Measurements from ENCODE around the gene PPP1R14C. TPM values are rescaled to one million over a fixed set of nuclear protein-coding genes. Genes with fewer than 3 reads are reported as not detected.
"Not testable (repeated sequence)": the region's sequence is repeated elsewhere in the genome, so short reads cannot be mapped to it uniquely, and the experiment has no call there.

The PPP1R14C gene
- total and polyA plus RNA-seq, 7 donors: under 0.01 to 37.0 (median 19.8) TPM; not detected in 2

DNA sequence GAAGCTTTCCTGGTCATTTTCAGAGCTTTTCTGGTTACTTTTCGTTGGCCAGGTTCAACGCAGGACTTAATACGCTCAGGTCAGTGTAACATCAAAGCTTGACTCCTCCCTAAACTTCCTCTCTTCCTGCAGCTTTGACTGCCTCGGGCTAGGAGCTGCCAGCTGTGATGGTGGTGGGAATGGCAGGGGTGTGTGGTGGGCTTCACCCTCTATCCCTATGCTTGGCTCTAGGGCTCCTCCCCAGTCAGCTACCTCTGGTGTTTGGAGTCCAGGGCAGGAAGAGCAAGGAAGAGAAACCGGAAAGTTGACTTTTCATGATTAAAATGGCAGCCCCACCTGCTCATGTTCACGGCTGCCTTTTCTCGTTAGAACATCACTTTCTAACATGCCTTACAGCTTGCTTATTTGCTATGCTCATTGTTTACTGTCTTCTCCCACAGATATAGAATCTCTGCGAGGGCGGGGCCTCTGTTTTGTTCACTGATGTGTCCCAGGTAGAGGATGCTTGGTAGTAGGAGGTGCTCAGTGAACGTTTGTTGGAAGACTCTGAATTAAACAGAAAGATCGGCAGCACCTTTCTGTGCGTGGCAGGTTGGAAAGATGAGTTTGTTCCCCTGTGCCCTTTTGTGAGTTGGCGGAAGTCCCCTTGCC is 16.1 kb upstream of the PPP1R14C start:
- intact Hi-C loops (cut with DNase I): no loop called here
- H3K4me1 ChIP-seq: no peaks in the 10 kb centered on the region
- WGBS, 2 donors: 76 to 81% methylated on average over 13 of the region's 13 CpGs
- no peak overlapping the region for H3K4me3 ChIP-seq
- no peaks in the 10 kb centered on the region for H3K9me3 ChIP-seq
- TF ChIP-seq POLR2AphosphoS5 (IDR thresholded peaks at IDR 0.05): no peak
- no peak for TF ChIP-seq EP300 (IDR thresholded peaks at IDR 0.05)
- no peak for TF ChIP-seq POLR2A (IDR thresholded peaks at IDR 0.05)
- no peaks in the 10 kb centered on the region for H3K27me3 ChIP-seq
- no peaks in the 10 kb centered on the region for H3K36me3 ChIP-seq
- H3K27ac ChIP-seq: no peak overlapping the region
- no peak for DNase-seq

DNA sequence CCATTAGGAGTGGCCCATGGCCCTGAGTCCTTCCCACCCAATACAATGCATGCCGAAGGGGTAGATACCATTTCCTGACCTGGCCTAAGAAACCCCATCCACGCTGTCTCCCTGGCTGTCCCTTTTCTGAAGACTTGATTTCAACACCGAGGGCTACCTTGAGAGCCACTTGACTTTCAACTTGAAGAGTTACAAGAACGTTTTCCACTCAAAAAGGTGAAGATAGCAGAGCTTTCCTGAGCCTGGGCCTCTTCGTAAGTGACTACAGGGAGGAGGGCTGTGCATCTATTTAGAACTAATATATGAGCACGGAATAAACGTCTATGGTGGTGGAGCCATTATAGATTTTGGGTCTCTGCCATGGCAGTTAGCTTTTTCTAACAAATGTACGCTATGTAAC is 14.4 kb upstream of the PPP1R14C start:
- Histone ChIP-seq H3K27me3 (no peaks in the 10 kb centered on the region), H3K9me3 (no peaks in the 10 kb centered on the region), H3K4me1 (no peaks in the 10 kb centered on the region), H3K27ac (no peak overlapping the region), H3K4me3 (no peak overlapping the region), H3K36me3 (no peaks in the 10 kb centered on the region)
- 86 to 92% methylated on average over 8 of the region's 8 CpGs for WGBS, 2 donors
- intact Hi-C loops (cut with DNase I): no loop called here
- TF ChIP-seq POLR2AphosphoS5 (IDR thresholded peaks at IDR 0.05) (no peak), EP300 (IDR thresholded peaks at IDR 0.05) (no peak), POLR2A (IDR thresholded peaks at IDR 0.05) (no peak)
- TF ChIP-seq, protein P1, sequence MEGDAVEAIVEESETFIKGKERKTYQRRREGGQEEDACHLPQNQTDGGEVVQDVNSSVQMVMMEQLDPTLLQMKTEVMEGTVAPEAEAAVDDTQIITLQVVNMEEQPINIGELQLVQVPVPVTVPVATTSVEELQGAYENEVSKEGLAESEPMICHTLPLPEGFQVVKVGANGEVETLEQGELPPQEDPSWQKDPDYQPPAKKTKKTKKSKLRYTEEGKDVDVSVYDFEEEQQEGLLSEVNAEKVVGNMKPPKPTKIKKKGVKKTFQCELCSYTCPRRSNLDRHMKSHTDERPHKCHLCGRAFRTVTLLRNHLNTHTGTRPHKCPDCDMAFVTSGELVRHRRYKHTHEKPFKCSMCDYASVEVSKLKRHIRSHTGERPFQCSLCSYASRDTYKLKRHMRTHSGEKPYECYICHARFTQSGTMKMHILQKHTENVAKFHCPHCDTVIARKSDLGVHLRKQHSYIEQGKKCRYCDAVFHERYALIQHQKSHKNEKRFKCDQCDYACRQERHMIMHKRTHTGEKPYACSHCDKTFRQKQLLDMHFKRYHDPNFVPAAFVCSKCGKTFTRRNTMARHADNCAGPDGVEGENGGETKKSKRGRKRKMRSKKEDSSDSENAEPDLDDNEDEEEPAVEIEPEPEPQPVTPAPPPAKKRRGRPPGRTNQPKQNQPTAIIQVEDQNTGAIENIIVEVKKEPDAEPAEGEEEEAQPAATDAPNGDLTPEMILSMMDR (IDR thresholded peaks at IDR 0.05): no peak
- no peak for DNase-seq

DNA sequence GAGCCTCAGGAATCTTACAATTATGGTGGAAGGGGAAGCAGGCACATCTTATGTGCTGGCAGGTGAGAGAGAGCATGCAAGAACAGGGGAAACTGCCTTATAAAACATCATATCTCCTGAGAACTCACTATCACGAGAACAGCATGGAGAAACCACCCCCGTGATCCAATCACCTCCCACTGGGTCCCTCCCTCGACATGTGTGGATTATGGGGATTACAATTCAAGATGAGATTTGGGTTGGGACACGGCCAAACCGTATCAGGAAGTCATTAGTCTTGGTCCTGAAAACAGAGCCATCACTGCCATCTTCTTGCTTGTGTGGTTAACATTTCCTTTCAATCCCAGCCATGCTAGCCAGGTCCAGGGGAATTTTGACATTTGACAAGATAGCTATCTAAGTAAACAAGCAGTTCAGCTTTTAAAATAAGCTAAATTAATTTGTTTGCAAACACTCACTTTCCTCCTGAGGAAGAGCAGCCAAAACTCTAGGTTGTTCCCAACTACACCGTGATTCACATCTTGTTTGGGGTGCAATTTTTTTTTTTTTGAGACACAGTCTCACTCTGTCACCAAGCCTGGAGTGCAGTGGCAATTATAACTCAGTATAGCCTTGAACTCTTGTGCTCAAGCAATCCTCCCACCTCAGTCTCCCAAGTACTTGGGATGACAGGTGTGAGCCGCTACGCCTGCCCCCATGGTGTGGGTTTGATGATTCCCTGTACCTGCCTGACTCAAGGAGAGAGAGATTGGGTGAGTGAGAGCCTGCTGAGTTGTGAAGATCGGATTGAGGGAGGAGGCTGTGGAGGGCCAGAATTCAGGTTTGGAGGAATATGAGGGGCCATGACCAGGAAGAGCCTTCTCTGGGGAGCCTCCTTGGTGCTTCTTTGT is 13.0 kb upstream of the PPP1R14C start:
- H3K27ac ChIP-seq: no peak overlapping the region
- H3K9me3 ChIP-seq: no peaks in the 10 kb centered on the region
- H3K27me3 ChIP-seq: no peaks in the 10 kb centered on the region
- no peaks in the 10 kb centered on the region for H3K36me3 ChIP-seq
- H3K4me1 ChIP-seq: peaks cover 0 to 8% (median 0%) of the 10 kb centered on the region in 4 donors
- 67 to 81% methylated on average over 9 of the region's 9 CpGs for WGBS, 2 donors
- no peak overlapping the region for H3K4me3 ChIP-seq
- intact Hi-C loops (cut with DNase I): no loop called here
- TF ChIP-seq, protein P1 (IDR thresholded peaks at IDR 0.05): no peak
- TF ChIP-seq EP300 (IDR thresholded peaks at IDR 0.05): no peak
- TF ChIP-seq POLR2A (IDR thresholded peaks at IDR 0.05): no peak
- no peak for TF ChIP-seq POLR2AphosphoS5 (IDR thresholded peaks at IDR 0.05)
- DNase-seq: no peak

DNA sequence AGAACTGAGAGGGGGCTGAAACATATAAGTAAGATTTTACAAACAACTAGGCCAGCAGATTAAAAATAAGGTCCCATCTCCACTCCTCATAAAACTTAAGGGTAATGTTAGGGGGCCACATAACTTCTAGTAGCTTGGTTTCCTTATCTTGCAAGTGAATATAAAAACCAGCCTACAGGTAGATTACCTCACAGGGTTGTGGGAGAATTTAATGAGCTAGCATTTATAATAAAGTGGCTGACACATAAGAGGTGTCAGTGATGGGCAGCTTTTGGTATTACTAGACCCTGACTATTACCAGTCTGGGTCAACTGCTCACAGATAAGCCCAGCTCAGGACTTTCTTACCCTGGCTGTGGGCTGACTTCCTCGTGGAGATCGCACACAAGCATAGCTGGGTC is 9.2 kb upstream of the PPP1R14C start:
- intact Hi-C loops (cut with DNase I): no loop called here
- 24 to 76% methylated on average over 2 of the region's 2 CpGs for WGBS, 2 donors
- TF ChIP-seq POLR2A (IDR thresholded peaks at IDR 0.05) (no peak), EP300 (IDR thresholded peaks at IDR 0.05) (no peak), POLR2AphosphoS5 (IDR thresholded peaks at IDR 0.05) (no peak)
- TF ChIP-seq, protein P1 (IDR thresholded peaks at IDR 0.05): no peak

DNA sequence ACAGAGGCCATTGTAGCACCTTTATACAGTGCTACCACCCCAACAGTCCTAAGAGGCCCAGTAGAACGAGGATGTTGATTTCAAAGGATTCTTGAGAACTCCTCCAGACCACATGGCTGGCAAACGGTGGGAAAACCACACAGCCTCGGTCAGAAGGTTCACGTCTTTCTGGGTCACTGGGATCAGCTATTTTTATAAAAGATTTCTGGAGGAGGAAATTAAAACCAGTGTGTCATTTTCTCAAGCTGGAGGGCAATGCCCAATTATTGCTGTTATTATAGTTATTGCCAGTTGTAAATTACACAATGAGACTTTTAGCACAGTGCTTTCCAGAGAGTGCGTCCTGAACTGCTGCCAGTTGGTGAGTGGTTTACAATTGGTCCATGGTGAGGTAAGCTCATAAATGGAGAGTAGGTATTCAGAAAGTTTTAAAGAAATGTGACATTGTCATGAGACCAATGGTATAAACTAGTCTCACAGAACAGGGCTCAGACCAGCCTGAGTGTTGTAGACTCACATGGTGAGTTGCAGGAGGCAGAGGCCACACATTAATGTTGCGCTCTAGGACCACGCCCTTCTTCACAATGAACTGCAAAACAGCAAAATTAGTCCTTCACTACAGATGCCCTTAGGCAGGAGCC is 8.4 kb upstream of the PPP1R14C start:
- Histone ChIP-seq H3K9me3 (no peaks in the 10 kb centered on the region), H3K27ac (no peak overlapping the region), H3K27me3 (no peaks in the 10 kb centered on the region), H3K36me3 (no peaks in the 10 kb centered on the region), H3K4me3 (no peak overlapping the region), H3K4me1 (peaks cover 0 to 8% (median 0%) of the 10 kb centered on the region in 4 donors)
- TF ChIP-seq, protein P1 (IDR thresholded peaks at IDR 0.05): no peak
- TF ChIP-seq EP300 (IDR thresholded peaks at IDR 0.05) (no peak), POLR2AphosphoS5 (IDR thresholded peaks at IDR 0.05) (no peak), POLR2A (IDR thresholded peaks at IDR 0.05) (no peak)
- no peak for DNase-seq
- 14 to 66% methylated on average over 7 of the region's 7 CpGs for WGBS, 2 donors
- intact Hi-C loops (cut with DNase I): no loop called here

More for the DNA sequence above, 9.2 kb upstream of the PPP1R14C start:
- Histone ChIP-seq H3K4me3 (no peak overlapping the region), H3K4me1 (peaks cover 0 to 8% (median 0%) of the 10 kb centered on the region in 4 donors), H3K27ac (no peak overlapping the region), H3K36me3 (no peaks in the 10 kb centered on the region), H3K9me3 (no peaks in the 10 kb centered on the region), H3K27me3 (no peaks in the 10 kb centered on the region)
- DNase-seq: no peak

DNA sequence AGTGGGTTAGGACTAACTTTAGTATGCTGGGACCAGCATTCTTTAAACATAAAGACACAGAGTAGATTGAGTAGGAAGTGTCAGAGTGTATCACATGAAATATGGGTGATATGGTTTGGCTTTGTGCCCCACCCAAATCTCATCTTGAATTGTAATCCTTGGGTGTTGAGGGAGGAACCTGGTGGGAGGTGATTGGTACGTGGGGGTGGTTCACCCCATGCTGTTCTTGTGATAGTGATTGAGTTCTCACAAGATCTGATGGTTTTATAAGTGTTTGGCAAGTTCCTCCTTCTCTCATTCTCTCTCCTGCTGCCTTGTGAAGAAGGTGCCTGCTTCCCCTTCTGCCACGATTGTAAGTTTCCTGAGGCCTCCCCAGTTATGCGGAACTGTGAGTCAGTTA is 5.1 kb upstream of the PPP1R14C start:
- H3K4me3 ChIP-seq; intact Hi-C loops (cut with DNase I); H3K9me3 ChIP-seq; DNase-seq; H3K36me3 ChIP-seq; H3K27ac ChIP-seq: not testable (repeated sequence)
- 22 to 51% methylated on average over 3 of the region's 3 CpGs for WGBS, 2 donors
- Histone ChIP-seq H3K4me1 (peaks cover 0 to 13% (median 7%) of the 10 kb centered on the region in 4 donors), H3K27me3 (peaks cover 3 to 21% (median 18%) of the 10 kb centered on the region in 3 donors)
